Right lung (tissue), 5 donors: ENCODE data around the gene PHF23. TPM values are rescaled to one million over a fixed set of nuclear protein-coding genes. Genes with fewer than 3 reads are reported as not detected.

ENCODE experiments used
- DNase-seq, 2 donors: peaks; one replicate each; pipeline ENCODE4 v3.0.0-alpha.2; 2013
- polyA plus RNA-seq, 5 donors: library from polyadenylated mRNA; unstranded; fragments of 120-200 nt; gene quantifications; one replicate each; pipeline versions ENCODE4 v1.2.1 to v1.2.3, GENCODE V29; 2013; ENCODE audit warnings: inconsistent platforms in 1 of 5, low replicate concordance in 1 of 5; ENCODE audit not compliant: insufficient read length in 5 of 5, insufficient read depth in 1 of 5

Gene PHF23
- polyA plus RNA-seq, 5 donors = 32.7 to 58.8 (median 46.7) TPM

GRCh38 chr17:7222093-7222971, 16.9 kb downstream of the PHF23 start:
- no peak for DNase-seq

- no peak for DNase-seq
These were observed 17.8 kb downstream of the PHF23 start for GRCh38 chr17:7221278-7222092.

- DNase-seq = no peak
These were observed 18.5 kb downstream of the PHF23 start for GRCh38 chr17:7220593-7221277.

- DNase-seq = peak; percentile 83 to 86
These were observed 19.3 kb downstream of the PHF23 start, which contains the start of the genes ACADVL and DLG4 for GRCh38 chr17:7219812-7220592. Gene ACADVL, plus strand, starts transcription at chr17:7219938. Its CDS starts 47 bp downstream, at chr17:7219985. Gene DLG4, minus strand, starts transcription at chr17:7219836.

DNA sequence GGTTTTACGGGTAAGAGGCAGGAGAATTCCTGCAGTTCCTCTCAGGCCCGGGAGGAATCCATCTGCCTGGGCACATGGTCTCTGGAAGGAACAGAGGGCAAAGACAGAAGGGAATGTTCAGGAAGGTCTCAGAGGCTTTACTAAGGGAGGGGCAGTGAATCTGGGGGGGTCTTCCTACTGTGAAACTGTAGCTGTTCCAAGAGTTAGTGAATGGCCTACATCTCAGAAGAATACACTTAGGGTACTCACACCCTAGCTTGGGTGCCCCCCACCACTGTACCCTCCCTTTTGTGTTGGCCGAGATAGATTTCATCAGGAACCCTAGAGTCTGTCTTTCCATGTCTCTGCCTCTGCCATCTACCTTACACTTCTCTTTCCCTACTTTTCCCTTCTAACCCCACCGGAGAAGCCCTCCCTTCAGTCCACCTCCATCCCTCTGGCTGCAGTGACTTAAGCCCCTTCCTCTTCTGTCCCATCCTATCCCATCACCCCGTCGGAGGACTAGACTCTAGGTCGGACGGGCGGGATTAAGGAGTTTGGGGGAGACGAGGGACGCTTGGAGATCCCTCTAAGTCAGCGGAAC, 19.9 kb downstream of the PHF23 start:
- DNase-seq = no peak

DNA sequence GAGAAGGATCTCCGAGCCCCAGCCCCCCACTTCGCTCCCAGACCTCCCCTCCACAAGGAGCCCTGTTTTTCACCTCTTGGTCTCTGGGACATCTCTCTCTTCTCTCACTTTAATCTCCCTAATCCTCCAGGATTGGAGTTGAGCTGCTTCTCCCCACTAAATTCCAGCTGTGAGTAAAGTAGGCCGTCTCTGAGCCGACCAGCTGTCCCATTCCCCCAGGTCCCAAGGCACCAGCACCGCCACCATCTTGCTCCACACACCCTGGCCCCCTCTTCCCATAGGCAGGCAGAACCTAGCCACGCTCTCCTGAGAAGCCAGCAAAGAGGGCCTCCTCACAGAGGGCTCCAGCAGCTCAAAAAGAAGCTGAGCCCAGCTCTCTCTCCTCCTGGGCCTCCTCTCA, 20.5 kb downstream of the PHF23 start:
- no peak for DNase-seq

- no peak for DNase-seq
These were observed 21.1 kb downstream of the PHF23 start for GRCh38 chr17:7218166-7218565.

- DNase-seq = peak; percentile 82 to 83
These were observed 21.9 kb downstream of the PHF23 start for GRCh38 chr17:7217113-7217987.

DNA sequence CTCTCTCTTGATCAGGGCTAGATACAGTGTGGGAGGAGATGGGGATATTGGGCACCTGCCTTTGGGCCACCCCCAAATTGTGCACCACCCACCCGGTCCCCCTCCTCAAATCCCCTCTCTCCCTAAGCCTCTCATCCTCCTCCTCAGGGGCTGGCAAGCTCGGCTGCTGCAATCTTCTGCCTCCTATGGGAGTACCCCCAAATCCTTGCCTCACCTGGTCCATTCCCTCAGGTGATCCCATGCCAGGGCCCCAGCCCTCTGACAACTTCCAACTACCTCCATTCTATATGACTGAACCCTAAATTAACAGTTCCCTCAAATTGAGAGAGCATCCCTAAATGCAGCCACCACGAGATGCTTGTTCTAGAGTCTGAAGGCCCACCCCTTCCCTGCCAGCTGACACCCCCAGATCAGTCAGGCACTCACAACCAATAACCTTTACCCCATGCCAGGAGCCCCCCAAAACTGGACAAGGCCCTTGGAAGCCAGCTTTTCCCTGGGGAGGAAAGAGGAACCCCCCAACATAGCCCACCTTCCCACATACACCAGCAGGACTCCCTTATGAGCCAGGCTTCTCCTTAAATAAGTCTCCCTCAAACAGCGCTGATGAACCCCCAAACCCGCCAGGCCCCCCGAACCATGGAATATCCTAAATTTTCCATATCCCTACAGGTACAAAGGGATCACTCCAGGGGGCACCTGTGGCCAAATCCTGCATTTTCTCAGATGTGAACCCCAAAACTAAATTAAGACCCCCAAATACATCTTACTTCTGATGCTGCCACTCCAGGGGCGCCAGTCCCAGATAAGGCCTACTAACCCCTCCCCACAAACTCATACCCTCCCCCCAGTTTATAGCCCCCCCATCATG, 22.8 kb downstream of the PHF23 start:
- no peak for DNase-seq

DNA sequence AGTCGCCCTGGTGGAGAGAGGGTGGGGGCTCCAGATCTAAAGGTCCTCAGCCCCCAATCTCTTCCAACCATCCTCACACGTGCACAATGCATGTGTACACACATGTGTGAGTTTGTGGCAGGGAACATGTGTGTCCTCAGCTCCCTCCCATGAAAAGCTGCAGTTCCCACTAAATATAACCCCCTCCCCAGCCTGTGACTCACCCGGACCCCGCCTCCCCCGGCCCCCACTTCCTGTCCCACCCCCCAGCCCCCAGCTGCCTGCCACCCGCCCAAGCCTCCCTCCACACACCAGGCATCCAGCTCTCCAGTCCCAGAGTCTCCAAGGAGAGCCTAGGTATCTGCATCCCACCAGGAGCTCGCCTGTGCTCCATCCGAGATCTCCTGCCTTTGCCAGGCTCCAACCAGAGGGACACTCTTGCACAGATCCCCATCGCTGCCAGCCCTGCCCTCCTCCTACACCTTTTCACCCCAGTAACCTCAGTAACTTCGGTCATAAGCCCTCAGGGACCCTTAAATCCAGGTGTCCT, 23.5 kb downstream of the PHF23 start:
- DNase-seq = no peak

DNA sequence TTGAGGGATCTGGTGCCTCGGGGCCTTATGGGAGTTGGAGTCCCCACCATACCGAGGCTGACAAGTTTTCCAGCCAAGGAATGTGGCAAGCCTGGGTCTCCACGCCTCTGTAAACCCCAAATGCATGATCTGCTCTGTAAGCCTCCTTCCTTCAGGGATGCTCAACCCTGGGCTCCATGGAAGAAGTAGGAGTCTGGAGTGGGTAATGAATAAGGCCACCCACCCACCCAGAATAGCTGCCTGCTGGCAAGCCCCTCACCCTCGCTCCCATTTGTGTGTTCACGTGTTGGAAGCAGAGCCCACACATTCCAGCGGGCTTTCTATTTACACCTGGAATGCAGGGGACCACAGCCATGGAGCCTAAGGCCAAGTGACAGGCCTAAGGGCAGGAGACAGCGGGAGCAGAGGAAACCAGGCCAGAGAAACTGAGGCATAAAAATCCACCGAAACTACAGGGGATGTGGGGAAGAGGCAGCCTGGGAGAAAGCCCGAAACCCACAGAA, 24.1 kb downstream of the PHF23 start:
- DNase-seq = peak in 1 of 2 donors; percentile 87

DNA sequence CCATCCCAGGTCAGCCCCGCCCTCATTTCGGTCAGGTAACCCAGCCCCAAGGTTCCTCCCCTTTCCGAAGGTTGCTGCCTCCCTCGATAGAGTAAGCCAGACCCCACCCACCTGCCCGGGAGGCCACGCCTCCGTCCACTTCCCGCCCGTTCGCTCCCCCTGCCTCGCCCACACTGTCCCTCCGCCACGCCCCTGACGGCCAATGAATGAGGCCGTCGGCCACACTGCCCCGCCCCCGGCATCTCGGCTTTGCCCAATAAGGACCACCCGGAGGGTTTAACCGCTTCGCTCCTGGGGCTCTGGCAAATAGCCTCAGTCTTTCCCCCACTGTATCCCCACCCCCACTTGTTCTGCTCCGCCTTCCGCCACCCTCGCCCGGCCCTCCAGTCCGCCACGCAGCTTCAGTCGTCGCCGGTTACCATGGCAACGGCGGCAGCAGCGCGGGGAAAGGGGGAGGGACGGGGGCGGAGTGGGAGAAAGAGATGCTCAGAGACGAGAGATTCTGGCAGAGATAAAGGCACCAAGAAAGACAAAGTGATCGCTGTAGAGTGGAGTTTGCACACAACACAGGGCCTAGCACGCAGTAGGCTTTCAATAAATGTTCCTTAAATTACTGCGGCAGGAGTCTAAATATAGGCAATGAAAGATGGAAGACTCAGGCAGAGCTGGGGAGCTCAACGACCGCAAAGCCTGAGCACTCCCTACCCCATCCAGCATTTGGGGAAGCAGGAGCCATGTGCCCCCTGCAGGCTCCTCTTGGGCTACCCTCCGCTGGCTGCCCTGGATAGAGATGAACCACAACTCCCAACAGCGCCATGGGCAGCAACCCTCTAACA, 24.7 kb downstream of the PHF23 start:
- peak; percentile 97 to 98 for DNase-seq

- peak; percentile 84 to 90 for DNase-seq
These were observed 25.4 kb downstream of the PHF23 start for GRCh38 chr17:7213895-7214299.

DNA sequence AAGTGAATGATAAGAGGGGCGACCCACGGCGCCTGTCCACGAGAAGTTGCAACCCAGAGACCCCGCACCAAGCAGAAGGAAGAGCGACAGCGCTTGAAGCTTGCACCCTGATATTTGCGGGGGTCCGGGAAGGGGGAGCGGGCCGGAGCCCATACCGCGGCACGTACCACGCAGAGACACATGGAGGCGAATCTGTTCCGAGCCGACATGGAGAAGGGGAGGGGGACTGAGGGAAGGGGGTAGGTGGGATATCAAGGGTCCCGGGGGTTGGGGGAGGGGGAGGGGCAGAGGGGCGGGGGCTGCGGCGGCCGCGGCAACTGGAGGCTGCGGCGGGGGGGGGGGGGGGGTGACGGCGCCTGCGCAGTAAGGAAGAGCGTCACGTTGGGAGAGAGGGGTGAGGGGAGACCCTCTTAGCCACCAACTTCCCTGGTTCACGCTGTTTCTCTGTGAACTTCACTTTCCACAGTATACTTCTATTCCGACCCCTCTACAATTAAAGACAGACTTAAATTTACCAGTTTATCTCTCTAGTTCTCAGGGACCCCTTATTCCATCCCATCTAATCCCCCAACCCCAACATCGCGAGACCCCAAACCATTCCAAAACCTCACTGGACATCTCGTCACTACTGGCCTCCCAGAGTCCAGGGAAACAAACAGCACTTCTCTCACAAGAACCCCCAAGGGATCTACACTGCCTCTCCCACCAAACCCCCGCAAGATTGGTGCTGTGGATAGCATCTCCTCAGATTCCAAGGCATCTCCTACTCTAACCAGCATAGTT, 27.6 kb downstream of the PHF23 start:
- no peak for DNase-seq

DNA sequence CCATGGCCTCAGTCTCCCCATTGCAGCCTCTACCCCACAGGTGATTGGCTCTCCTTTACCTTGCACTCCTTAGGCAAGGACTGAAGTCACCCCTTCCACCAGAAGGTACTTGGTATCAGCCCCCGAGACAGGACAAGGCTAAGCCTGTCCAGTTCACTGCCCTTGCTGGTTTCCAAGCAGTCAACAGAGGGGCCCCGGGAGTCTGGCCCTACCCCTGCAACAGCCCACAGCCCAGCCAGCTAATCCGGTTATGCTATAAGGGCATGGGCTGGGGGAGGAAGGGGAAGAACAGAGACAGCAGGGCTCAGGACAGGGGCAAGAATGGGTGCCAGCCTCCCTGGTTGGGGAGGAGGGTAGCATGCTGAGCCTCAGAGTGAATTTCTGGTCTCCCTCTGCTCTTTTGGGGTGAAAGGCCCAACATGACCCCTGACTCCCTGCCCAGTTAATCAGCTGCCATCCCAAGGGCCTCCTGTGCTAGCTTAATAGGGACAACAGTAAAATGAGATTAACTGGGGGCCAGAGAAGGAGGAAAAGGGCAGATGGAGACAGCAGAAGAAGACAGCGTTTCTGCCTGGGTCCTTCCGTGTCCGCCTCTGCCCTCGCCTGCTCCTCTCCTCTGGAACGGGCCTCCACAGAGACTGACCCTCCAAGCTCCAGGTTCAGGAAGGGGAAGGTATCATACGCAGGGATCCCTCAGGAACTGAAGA, 30.4 kb downstream of the PHF23 start:
- no peak for DNase-seq
